K562 (cell line): ENCODE data around the gene CENPB. TPM values are rescaled to one million over a fixed set of nuclear protein-coding genes. Genes with fewer than 3 reads are reported as not detected.

ENCODE experiments used
- ARID1B ChIP-seq: fragments of 450-650 bp; IDR thresholded peaks from 2 replicates; pipeline ENCODE4 v1.6.1; 2016; ENCODE audit warnings: antibody characterized with exemption, mild to moderate bottlenecking, inconsistent platforms
- CHAMP1 ChIP-seq: fragments of 450-650 bp; IDR thresholded peaks from 2 replicates; pipeline ENCODE4 v1.6.1; 2016; ENCODE audit warnings: mild to moderate bottlenecking
- DDX20 ChIP-seq: fragments of 450-650 bp; IDR thresholded peaks from 2 replicates; pipeline ENCODE4 v1.6.1; 2016; ENCODE audit warnings: missing genetic modification characterization, low read depth, mild to moderate bottlenecking, missing compliant biosample characterization, moderate library complexity
- EP400 ChIP-seq: fragments of 450-650 bp; IDR thresholded peaks from 2 replicates; pipeline ENCODE4 v1.6.1; 2017; ENCODE audit warnings: antibody characterized with exemption, mild to moderate bottlenecking, moderate library complexity
- PATZ1 ChIP-seq: fragments of 250-450 bp; sonication (Bioruptor Pico); IDR thresholded peaks from 2 replicates; pipeline ENCODE4 v1.5.0; 2020; ENCODE audit warnings: mild to moderate bottlenecking, borderline replicate concordance
- ZFX ChIP-seq: sonication (generic); formaldehyde crosslinking; IDR thresholded peaks from 2 replicates; pipeline ENCODE4 v1.8.0; 2022; ENCODE audit warnings: mild to moderate bottlenecking, missing genetic modification reagents, moderate library complexity
- ZNF124 ChIP-seq: sonication (generic); formaldehyde crosslinking; IDR thresholded peaks from 2 replicates; pipeline ENCODE4 v1.8.1; 2022; ENCODE audit warnings: missing genetic modification reagents
- ZNF140 ChIP-seq: fragments of 250-450 bp; sonication (Bioruptor Pico); IDR thresholded peaks from 2 replicates; pipeline ENCODE4 v1.8.0; 2021; ENCODE audit warnings: moderate library complexity, mild to moderate bottlenecking, inconsistent platforms
- polyA plus RNA-seq, 8 experiments: library from polyadenylated mRNA; depleted of rRNA in 4 of 8; stranded (reverse) in 5 of 8; unstranded in 3 of 8; fragments of >200 nt; fragmentation: Nextera tagmentation in 2 of 8; fragmentation: Illumina TruSeq in 1 of 8; extraction: Ambion mirVana in 2 of 8; extraction: Trizol in 1 of 8; gene quantifications; 2 replicates each; pipeline versions ENCODE4 v1.2.1 to v1.2.3, GENCODE V29; 2011 to 2014; ENCODE audit warnings: inconsistent platforms in 1 of 8, missing spikeins in 1 of 8
- total RNA-seq, 7 experiments: library from RNA; depleted of rRNA in 6 of 7; stranded (reverse); fragments of >200 nt in 6 of 7; fragmentation: Illumina TruSeq in 2 of 7; extraction: Trizol in 2 of 7; gene quantifications; 2 replicates each; pipeline versions ENCODE4 v1.2.1 to v1.2.3, GENCODE V29; 2011 to 2021; ENCODE audit warnings: low replicate concordance in 1 of 7
- TF ChIP-seq, protein P1 (sequence below): sonication (generic); formaldehyde crosslinking; IDR thresholded peaks from 2 replicates; pipeline ENCODE4 v1.4.0; 2020; ENCODE audit warnings: mild to moderate bottlenecking, missing genetic modification reagents
- TF ChIP-seq, protein P2 (sequence below), 2 experiments: IDR thresholded peaks; 2 replicates each; pipeline ENCODE4 v1.6.1; 2011; ENCODE audit warnings: borderline replicate concordance in 1 of 2, control low read depth in 1 of 2, low read depth in 1 of 2, low read length in 1 of 2, mild to moderate bottlenecking in 1 of 2, mixed read lengths in 1 of 2, moderate library complexity in 1 of 2; ENCODE audit not compliant: insufficient read depth in 1 of 2, insufficient read length in 1 of 2, poor library complexity in 1 of 2, severe bottlenecking in 1 of 2; ENCODE audit errors: extremely low read depth in 1 of 2

CENPB gene
- total and polyA plus RNA-seq, 9 of the 15 experiments (the other 6 are each of a cell fraction or from before 2014, with no cell fraction given), result 0.17 to 70.8 (median 24.9) TPM

- TF ChIP-seq, protein P1, sequence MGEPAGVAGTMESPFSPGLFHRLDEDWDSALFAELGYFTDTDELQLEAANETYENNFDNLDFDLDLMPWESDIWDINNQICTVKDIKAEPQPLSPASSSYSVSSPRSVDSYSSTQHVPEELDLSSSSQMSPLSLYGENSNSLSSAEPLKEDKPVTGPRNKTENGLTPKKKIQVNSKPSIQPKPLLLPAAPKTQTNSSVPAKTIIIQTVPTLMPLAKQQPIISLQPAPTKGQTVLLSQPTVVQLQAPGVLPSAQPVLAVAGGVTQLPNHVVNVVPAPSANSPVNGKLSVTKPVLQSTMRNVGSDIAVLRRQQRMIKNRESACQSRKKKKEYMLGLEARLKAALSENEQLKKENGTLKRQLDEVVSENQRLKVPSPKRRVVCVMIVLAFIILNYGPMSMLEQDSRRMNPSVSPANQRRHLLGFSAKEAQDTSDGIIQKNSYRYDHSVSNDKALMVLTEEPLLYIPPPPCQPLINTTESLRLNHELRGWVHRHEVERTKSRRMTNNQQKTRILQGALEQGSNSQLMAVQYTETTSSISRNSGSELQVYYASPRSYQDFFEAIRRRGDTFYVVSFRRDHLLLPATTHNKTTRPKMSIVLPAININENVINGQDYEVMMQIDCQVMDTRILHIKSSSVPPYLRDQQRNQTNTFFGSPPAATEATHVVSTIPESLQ, result no peak
- peak; percentile 70 for TF ChIP-seq ZFX
- peak; percentile 49; the same call in 1 of the 2 replicates for TF ChIP-seq EP400
- TF ChIP-seq DDX20 (tag), result no peak
- TF ChIP-seq, protein P2, sequence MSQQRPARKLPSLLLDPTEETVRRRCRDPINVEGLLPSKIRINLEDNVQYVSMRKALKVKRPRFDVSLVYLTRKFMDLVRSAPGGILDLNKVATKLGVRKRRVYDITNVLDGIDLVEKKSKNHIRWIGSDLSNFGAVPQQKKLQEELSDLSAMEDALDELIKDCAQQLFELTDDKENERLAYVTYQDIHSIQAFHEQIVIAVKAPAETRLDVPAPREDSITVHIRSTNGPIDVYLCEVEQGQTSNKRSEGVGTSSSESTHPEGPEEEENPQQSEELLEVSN (IDR thresholded peaks at IDR 0.05; ENCODE audit: borderline replicate concordance in 1 of 2, extremely low read depth in 1 of 2, insufficient read depth in 1 of 2, insufficient read length in 1 of 2, low read depth in 1 of 2, low read length in 1 of 2, poor library complexity in 1 of 2, severe bottlenecking in 1 of 2), result peak; percentile 49 to 75
- TF ChIP-seq PATZ1 (CRISPR knock-in tag), result no peak
- no peak for TF ChIP-seq CHAMP1
- no peak for TF ChIP-seq ZNF124 (CRISPR knock-in tag)
- peak; percentile 39 for TF ChIP-seq ARID1B
- no peak for TF ChIP-seq ZNF140 (CRISPR knock-in tag)
Measured at GRCh38 chr20:3811467-3812258, 25.1 kb upstream of the CENPB start (continued).
